Measurements from ENCODE around the gene DES.

Gene DES

DNA sequence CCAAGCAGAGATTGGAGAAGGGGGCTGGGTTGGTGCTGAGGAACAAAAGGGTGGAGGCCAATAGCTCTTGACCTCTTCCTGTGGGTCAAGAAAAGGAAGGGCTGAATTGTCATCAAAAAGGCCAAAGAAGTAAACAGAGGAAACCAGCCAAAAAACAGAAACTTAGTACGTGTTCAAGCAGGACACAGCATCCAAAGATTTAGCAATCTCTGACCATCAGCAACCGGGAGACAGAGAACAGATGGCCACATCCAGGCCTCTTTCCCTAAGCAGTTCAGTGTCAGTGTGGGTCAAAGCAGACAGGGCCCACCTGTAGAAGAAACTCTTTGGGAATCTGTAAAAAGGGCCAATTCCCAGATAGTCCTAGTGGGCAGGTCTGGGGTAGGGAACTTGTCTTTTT, 33.3 kb upstream of the DES start:
- Histone ChIP-seq H3K36me3 (replicated peaks; ENCODE audit: low read depth, low read length) (peaks cover 21% of the 10 kb centered on the region), H3K27me3 (ENCODE audit: low read depth, low read length) (no peaks in the 10 kb centered on the region), H3K4me1 (ENCODE audit: low read length) (peaks cover 12% of the 10 kb centered on the region), H3K79me2 (ENCODE audit: low read length) (peaks cover 16% of the 10 kb centered on the region), H2AFZ (ENCODE audit: low read depth, low read length) (no peak overlapping the region), H3K9ac (ENCODE audit: low read length) (no peak overlapping the region), H3K4me2 (ENCODE audit: low read length) (no peak overlapping the region), H4K20me1 (ENCODE audit: insufficient read depth, low read length) (no peaks in the 10 kb centered on the region), H3K4me3 (ENCODE audit: low read length) (no peak overlapping the region), H3K27ac (ENCODE audit: low read length) (no peak overlapping the region), H3K9me3 (ENCODE audit: insufficient read depth, low read length) (no peaks in the 10 kb centered on the region)
- no peak for TF ChIP-seq EZH2phosphoT487 (IDR thresholded peaks at IDR 0.05; ENCODE audit: low read depth)
- TF ChIP-seq, protein P1, sequence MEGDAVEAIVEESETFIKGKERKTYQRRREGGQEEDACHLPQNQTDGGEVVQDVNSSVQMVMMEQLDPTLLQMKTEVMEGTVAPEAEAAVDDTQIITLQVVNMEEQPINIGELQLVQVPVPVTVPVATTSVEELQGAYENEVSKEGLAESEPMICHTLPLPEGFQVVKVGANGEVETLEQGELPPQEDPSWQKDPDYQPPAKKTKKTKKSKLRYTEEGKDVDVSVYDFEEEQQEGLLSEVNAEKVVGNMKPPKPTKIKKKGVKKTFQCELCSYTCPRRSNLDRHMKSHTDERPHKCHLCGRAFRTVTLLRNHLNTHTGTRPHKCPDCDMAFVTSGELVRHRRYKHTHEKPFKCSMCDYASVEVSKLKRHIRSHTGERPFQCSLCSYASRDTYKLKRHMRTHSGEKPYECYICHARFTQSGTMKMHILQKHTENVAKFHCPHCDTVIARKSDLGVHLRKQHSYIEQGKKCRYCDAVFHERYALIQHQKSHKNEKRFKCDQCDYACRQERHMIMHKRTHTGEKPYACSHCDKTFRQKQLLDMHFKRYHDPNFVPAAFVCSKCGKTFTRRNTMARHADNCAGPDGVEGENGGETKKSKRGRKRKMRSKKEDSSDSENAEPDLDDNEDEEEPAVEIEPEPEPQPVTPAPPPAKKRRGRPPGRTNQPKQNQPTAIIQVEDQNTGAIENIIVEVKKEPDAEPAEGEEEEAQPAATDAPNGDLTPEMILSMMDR (IDR thresholded peaks at IDR 0.05; ENCODE audit: low read depth, low read length) = no peak

DNA sequence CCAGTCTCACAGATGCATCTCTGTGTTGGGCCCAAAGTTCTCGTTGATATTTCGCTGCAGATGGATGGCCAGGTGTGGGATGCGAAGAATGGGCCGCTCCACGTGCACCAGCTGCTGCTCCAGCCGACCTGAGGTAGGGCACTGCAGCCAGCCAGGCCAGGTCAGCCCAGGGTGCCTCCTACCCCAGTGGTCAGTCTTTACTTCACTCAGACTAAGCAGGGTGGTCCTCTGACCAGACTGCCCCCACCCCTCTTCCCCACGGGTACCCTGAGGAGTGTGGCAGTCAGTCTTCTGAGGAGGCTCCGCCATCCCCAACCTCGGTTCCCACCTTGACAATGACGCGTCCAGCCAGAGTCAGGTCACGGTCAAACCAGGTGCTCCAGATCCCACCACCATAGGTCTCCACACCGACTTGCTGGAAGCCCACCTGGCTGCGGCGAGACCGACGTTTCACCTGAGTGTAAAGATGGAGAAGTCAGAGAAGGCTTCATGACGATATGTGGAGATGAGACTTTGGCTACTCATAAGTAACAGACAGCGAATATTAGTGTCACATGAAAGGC, 32.1 kb upstream of the DES start:
- Histone ChIP-seq H3K4me3 (ENCODE audit: low read length) (peak overlapping the region; percentile 98; the same call in 1 of the 2 replicates), H4K20me1 (ENCODE audit: insufficient read depth, low read length) (no peaks in the 10 kb centered on the region), H3K27me3 (ENCODE audit: low read depth, low read length) (no peaks in the 10 kb centered on the region), H3K27ac (ENCODE audit: low read length) (no peak overlapping the region), H2AFZ (ENCODE audit: low read depth, low read length) (no peak overlapping the region), H3K79me2 (ENCODE audit: low read length) (peaks cover 16% of the 10 kb centered on the region), H3K4me1 (ENCODE audit: low read length) (peaks cover 12% of the 10 kb centered on the region), H3K9ac (ENCODE audit: low read length) (no peak overlapping the region), H3K4me2 (ENCODE audit: low read length) (peak overlapping the region; percentile 95), H3K36me3 (replicated peaks; ENCODE audit: low read depth, low read length) (peaks cover 21% of the 10 kb centered on the region), H3K9me3 (ENCODE audit: insufficient read depth, low read length) (no peaks in the 10 kb centered on the region)
- TF ChIP-seq EZH2phosphoT487 (IDR thresholded peaks at IDR 0.05; ENCODE audit: low read depth) = no peak
- TF ChIP-seq, protein P1 (IDR thresholded peaks at IDR 0.05; ENCODE audit: low read depth, low read length) = no peak

DNA sequence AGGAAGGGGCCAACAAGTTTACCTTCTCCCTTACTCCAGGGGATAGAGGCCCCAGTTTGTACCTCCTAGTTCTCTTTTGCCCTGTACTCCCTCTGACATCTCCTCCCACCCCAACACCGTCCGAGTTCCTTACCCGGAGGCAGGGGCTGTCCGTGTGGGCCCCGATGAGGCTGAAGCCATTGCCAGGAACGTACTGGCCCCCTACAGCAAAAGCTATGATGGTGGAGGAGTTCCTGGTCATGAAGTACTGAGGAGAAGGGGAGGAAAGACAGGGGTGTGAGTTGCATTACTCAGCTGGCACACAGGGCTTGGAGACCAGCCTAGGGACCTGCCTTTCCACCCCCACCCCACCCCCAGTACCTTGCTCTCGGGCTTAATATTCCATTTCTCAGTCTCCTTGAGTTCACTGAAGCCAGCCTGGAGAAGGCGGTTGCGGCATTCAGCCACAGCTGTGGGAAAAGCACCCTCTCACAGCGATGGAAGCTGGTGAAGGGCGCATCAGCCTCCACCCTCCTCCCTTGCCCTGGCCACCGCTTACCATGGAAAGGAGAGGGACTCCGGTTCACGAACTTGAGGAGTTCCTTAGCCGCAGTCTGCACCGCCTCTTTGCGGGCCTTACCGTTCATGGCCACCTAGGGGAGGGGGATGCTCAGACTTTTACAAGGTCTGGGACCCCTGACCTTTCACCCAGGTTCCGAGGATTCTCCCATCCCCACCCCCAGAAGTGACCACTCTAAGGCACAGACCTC, 31.5 kb upstream of the DES start:
- Histone ChIP-seq H3K27ac (ENCODE audit: low read length) (peak overlapping the region; percentile 76), H3K36me3 (replicated peaks; ENCODE audit: low read depth, low read length) (peaks cover 21% of the 10 kb centered on the region), H3K27me3 (ENCODE audit: low read depth, low read length) (no peaks in the 10 kb centered on the region), H3K4me3 (ENCODE audit: low read length) (peak overlapping the region; percentile 98), H3K4me2 (ENCODE audit: low read length) (peak overlapping the region; percentile 95), H4K20me1 (ENCODE audit: insufficient read depth, low read length) (no peaks in the 10 kb centered on the region), H3K79me2 (ENCODE audit: low read length) (peaks cover 16% of the 10 kb centered on the region), H2AFZ (ENCODE audit: low read depth, low read length) (peak overlapping the region; percentile 46; the same call in 1 of the 2 replicates), H3K4me1 (ENCODE audit: low read length) (peaks cover 12% of the 10 kb centered on the region), H3K9me3 (ENCODE audit: insufficient read depth, low read length) (no peaks in the 10 kb centered on the region), H3K9ac (ENCODE audit: low read length) (peak overlapping the region; percentile 97)
- TF ChIP-seq EZH2phosphoT487 (IDR thresholded peaks at IDR 0.05; ENCODE audit: low read depth) = no peak
- TF ChIP-seq, protein P1 (IDR thresholded peaks at IDR 0.05; ENCODE audit: low read depth, low read length) = no peak

DNA sequence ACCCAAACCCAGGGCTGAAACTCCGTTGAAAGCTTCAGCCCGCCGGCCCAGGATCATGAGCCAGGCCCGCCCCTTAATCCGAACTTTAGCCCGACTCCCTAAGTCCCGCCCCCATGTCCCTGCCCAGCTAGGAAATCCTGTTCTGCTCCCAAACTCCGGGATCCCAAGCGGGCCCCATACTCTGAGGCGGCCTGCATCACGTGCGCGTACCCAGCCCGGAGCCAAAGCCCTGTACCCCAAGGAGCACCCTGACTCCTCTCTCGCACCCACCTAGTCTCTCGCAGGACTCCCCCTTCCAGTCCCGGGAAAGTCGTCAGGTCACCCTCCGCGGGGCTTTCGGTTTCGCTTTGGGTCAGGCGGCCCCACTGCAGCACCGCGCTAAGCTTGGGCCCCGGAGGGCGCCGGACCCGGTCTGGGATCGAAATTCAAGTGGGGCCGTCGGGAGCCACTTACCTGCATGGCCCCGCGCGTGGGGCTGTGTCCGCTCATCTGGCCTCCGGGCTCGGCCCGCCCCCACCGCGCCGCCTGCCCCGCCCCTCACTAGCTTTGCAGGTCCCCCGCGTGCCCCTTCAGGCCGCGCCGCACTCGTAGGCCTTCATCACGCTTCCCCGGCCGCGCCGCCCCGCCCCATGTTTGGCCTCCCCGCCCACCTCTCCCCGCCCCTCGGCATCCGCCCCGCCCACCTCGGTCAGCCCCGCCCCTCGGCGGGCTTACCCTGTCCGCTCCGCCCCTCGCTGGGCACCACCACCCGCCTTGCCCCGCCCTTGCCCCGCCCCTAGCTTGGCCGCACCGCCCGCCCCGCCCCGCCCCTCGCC, 30.7 kb upstream of the DES start, which contains the start of gene DNPEP:
Gene DNPEP, minus strand, starts transcription at position 607 of the 815 bp plus-strand sequence. Its CDS starts 118 bp downstream, at position 489.
- peak within 1 kb of the TSS; percentile 97 for H3K9ac ChIP-seq (ENCODE audit: low read length)
- H3K27me3 ChIP-seq (ENCODE audit: low read depth, low read length) = no peaks in the 10 kb centered on the region
- TF ChIP-seq, protein P1 (IDR thresholded peaks at IDR 0.05; ENCODE audit: low read depth, low read length) = no peak
- no peak for TF ChIP-seq EZH2phosphoT487 (IDR thresholded peaks at IDR 0.05; ENCODE audit: low read depth)
- H3K9me3 ChIP-seq (ENCODE audit: insufficient read depth, low read length) = no peaks in the 10 kb centered on the region
- peak within 1 kb of the TSS; percentile 76 for H3K27ac ChIP-seq (ENCODE audit: low read length)
- H3K4me2 ChIP-seq (ENCODE audit: low read length) = peak within 1 kb of the TSS; percentile 97
- peak within 1 kb of the TSS; percentile 99 for H2AFZ ChIP-seq (ENCODE audit: low read depth, low read length)
- H3K4me3 ChIP-seq (ENCODE audit: low read length) = peak within 1 kb of the TSS; percentile 98
- peaks cover 16% of the 10 kb centered on the region for H3K79me2 ChIP-seq (ENCODE audit: low read length)
- H3K36me3 ChIP-seq (replicated peaks; ENCODE audit: low read depth, low read length) = peaks cover 21% of the 10 kb centered on the region
- H3K4me1 ChIP-seq (ENCODE audit: low read length) = peaks cover 12% of the 10 kb centered on the region
- no peaks in the 10 kb centered on the region for H4K20me1 ChIP-seq (ENCODE audit: insufficient read depth, low read length)
